Limb (tissue), 2 donors: Measurements from ENCODE around the gene SRP68.

ENCODE experiments used
- DNase-seq, 2 donors: peaks; one replicate each; pipeline ENCODE4 v3.0.0-alpha.2; 2016; ENCODE audit errors: extremely low spot score in 2 of 2

Gene SRP68

DNA sequence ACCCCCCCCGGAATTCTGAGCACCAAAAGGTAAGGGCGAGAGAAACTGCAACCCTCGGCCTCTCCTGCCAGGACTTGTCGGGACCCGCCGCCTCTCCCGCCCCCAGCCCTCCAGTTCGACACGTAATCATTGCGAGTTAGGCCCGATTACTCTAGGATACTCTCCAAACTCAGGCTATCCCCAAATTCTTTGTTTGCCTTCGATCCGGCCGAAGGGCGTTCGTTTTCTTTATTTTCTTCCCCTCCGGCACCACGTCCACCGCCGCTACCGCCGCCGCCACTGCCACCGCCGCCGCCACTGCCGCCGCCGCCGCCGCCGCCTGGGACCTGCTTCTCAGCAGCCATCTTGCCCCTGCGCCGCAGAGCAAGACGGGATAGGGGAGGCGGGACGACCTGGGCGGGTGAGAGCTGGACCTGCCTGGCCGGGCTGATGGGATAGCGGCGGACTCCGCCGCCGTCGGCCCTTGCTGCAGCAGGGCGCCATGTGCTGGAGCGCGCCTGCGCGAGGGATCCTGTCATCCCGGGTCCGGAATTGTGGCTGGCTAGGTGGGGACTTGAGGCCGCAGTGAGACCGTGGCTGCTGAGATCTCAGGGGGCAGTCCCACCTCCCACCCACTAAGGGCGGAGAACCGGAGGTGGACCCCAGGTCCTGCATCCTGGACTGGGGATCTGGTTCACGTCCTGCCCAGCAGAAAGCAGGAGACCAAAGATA, at the start of gene SRP68:
Gene SRP68 (minus strand): TSS at position 370 of the 711 bp plus-strand sequence. CDS start 26 bp downstream, at position 344.
- peak; percentile 94 for DNase-seq

DNA sequence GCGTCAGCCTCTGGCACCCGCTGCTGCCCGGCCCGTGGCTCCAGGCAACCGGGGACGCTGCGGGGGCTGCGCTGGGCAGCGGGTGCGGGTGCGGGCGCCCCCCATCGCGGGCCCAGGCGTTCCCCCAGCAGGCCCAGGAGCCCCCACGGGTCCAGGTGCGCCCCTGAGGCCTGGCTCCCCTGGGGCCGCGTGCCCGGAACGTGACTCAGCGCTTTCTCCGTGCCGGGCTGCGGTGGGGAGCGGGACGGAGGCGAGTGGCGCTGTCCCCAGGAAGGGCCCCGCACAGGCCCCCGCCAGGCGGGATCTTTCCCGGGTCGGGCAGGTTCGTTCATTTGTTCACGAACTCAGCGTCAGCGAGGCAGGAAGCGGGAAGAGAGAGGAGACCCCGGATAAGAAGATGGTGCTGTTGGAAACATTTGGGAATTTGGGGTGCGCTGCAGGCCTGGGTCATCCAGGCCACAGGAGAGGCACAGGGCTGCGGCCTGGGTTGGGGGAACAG, 49.7 kb upstream of the SRP68 start:
- peak in 1 of 2 donors; percentile 65 for DNase-seq

DNA sequence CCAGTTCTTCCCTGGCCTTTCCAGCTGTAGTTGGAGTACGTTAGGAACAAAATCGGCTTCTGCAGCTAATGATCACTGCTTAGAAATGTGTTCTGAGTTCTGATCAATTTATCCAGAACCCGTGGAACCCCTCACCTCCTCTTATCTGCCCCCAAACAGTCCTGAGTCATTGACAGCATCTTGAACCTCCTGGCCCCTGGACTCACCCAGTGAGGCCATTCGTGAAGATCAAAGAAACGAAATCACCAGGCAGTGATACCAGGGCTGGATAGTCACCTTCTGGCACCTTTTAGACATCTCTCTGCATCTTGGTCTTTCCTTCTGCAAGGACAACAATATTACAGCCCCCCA, 48.3 kb upstream of the SRP68 start:
- DNase-seq = no peak

DNA sequence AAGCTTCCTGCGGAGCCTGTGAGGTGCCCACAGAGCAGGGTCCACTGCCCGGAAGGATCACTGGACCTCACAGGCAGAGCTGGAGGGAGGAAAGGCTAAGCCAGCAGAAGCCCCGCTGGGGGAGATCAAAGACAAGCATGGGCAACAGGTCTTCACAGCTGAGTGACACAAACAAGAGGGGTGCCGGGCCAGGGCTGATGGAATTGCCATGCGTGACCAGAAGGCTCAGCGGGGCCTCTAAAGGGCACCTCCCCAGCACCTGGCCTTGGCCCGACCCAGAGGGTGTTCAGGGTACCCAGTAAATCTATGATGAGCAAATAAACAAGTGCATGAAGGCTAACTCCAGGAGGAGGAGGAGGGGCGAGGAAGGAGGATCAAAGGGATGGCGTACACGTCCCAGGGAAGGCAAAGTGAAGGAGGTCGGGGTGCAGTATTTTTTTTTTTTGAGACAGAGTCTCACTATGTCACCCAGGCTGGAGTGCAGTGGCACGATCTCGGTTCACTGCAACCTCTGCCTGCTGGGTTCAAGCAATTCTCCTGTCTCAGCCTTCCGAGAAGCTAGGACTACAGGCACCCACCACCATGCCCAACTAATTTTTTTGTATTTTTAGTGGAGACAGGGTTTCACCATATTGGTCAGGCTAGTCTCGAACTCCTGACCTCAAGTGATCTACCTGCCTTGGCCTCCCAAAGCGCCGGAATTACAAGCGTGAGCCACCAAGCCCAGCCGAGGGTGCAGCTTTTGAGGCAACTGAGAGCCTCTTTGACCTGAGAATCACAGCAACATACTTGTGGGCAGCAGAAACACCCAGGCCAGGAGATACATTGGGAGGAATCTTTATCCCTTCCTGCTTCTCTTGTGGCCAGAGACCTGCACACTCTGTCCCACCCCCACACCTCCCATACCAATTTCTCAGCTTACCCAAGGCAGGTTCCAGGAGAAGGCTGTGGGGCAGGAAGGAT, 47.4 kb upstream of the SRP68 start:
- peak in 1 of 2 donors; percentile 24 for DNase-seq

DNA sequence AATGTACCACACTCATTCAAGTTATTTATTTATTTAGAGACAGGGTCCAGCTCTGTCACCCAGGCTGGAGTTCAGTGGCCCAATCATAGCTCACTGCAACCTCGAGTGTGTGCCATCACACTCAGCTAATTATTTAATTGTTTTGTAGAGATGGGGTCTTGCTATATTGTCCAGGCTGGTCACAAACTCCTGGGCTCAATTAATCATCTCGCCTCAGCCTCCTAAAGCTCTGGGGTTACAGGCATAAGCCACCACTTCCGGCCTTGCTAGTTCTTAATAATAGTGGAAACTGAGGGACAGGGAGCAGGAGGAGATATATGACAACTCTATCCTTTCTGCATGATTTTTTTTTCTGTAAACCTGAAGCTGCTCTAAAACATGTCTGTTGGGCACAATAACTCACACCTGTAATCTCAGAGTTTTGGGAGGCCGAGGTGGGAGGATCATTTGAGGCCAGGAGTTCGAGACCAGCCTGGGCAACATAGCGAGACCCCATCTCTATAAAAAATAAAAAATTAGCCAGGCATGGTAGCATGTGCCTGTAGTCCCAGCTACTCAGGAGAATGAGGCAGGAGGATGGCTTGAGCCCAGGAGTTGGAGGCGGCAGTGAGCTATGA, 42.9 kb upstream of the SRP68 start:
- DNase-seq = no peak

DNA sequence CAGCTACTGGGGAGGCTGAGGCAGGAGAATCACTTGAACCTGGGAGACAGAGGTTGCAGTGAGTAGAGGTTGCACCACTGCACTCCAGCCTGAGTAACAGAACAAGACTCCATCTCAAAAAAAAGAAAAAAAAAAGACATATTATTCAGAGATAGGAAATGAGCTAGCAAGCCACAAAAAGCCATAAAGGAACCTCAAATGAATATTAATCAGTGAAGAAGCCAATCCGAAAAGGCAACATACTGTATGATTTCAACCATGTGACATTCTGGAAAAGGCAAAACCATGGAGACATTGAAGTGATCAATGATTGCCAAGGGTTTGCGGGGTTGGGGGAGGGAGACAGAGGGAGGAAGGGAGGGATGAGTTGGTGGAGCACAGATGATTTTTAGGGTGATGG, 39.6 kb upstream of the SRP68 start:
- DNase-seq = no peak

DNA sequence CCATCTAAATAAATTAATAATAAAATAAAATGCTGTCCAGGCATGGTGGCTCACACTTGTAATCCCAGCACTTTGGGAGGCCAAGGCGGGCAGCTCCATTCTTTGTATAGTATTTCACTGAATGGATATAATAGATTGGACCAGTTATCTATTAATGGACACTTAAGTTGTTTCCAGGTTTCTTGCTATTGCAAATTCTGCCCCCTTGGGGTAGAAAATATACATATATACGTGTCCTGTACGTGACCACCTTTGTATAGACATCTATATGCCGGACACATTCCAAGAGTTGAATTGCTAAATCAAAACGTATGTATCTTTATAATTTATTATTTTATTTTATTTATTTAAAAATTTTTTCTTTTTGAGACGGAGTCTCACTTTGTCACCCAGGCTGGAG, 35.2 kb upstream of the SRP68 start:
- DNase-seq = no peak

DNA sequence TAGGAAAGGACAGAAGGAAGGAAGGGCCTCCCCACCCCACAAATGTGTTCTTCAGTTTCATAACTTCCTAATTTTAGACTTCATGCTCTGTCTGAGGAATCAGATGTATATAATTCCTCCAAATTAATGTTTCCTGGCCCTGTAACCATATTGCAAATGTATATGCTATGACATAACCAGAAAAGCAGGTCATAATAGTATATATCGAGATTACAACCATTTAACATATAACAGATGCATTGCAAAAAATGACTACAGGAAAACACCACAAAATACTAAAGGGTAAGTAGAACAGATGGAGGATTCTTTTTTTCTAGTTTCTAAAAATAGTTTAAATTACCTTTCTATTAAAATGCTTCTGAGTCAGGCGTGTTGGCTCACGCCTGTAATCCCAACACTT, 34.4 kb upstream of the SRP68 start:
- peak in 1 of 2 donors; percentile 56 for DNase-seq

DNA sequence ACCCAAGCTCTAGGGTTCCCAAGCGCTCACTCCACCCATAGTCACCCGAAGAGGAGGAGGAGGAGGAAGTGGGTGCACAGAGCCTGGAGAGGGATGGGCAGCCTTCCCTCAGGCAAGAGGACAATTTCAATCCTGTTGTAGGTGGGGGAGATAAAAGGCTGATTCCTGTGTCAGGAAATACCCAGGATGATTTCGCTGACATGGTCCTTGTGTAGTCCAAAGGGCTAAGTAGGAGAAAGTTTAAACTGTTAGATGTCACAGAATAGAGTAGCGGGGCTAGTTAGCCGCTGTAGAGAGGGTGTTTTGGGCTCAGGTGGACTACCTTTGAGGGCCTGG, 32.5 kb upstream of the SRP68 start:
- DNase-seq = no peak

DNA sequence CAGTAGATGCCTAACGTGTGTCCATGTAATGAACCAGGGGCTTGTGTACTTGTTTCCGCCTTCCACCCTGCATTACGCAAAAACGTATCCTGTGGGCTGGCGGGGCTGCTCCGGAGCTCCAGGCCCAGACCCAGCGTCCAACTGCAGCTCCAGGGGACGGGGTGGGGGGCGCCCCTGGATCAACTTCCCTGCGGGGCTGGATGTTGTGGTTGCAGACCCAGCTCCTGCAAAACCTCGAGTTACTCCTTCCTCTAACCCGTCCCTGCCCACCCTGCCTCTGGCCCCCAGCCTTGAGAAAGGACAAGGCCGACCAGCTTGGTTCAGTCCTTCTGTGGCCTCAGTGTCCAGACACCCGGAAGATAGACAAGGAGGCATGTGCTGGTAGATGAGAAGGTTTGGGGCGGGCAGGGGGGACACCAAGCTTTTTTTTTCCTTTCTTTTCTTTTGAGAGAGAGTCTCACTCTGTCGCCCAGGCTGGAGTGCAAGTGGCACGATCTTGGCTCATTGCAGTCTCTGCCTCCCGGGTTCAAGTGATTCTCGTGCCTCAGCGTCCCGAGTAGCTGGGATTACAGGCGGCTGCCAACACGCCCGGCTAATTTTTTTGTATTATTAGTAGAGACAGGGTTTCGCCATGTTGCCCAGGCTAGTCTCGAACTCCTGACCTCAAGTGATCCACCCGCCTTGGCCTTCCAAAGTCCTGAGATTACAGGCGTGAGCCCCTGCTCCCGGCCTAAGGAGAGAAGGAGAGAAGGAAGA, 32.0 kb upstream of the SRP68 start:
- DNase-seq = no peak

DNA sequence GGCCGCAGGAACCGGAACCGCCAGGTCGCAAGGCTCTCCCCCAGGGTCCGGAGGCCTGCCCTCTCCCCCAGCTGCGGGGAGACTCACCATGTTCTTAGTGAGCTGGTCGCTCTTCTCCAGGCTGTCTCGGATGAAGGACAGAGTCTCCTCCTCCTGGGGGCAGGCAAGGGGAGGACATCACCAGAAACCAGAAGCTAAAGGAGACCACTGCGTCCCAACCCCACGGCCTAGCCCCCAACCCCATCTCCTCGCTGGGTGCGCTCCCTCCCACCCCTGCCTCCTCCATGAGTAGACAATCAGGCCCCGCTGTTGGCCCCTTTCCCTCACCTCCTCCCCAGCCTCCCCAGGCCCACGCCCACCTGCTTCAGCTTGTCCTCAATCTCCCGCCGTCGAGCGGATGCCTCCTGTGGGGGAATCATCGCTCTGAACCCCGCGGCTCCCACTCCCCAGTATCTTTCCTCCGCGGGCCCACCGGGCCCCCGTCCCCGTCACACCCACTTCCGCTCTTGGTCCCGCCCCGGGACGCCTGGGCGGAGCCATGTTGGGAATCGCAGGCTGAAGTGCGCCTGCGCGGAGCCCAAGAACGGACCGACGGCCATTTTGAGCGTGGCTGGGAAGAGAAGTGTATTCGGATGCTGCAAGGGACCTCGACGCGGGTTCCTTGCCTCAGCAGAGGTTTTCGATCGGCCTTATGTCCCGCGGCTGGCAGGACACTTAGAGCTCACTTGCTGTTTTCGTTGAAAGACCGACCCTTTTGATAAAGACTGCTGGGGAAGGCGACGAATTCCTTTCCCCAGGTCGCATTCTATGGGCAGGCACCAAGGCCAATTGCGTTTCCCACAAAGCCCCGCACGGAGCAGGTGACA, 31.2 kb upstream of the SRP68 start, which contains the start of gene EXOC7:
Gene EXOC7 (minus strand): TSS at position 514 of the 866 bp plus-strand sequence. CDS start 95 bp downstream, at position 419.
- DNase-seq = peak; percentile 95 to 97

DNA sequence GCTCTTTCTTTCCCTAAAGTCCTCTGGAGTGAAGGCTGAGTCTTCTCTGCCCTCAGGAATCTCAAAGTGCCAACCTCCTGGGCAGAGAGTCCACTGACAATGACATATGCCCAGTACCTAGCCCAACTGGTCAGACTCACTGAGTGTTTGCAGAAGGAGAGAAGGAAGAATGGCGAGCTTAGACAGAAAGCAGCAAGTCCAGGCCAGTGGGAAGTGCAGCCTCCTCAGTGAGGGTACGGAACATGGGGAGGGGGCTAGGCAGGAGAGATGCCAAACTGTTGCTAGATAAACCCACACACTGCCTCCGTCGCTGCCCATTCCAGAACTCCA, 30.6 kb upstream of the SRP68 start:
- DNase-seq = no peak

DNA sequence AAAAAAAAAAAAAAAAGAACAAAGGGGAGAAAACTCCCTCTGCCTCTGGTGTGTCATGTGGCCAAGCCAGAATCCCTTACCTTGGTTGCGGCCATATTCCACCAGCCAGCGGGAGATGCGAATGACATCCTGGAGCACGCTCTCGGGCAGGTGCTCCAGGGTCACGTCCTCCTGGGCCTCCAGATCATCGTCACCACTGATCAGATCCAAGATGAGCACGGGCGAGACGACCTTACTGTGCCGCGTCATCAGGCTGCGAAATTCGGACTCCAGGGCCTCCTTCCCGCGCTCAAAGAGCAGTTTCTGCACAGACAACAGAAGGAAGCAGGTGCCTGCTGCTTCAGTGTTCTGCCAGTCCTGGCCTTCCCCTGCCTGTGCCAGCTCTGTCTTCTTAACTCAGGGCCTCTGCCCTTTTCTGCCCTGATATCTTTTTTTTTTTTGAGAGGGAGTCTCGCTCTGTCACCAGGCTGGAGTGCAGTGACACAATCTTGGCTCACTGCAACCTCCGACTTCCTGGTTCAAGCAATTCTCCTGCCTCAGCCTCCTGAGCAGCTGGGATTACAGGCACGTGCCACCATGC, 25.5 kb upstream of the SRP68 start:
- DNase-seq = no peak

DNA sequence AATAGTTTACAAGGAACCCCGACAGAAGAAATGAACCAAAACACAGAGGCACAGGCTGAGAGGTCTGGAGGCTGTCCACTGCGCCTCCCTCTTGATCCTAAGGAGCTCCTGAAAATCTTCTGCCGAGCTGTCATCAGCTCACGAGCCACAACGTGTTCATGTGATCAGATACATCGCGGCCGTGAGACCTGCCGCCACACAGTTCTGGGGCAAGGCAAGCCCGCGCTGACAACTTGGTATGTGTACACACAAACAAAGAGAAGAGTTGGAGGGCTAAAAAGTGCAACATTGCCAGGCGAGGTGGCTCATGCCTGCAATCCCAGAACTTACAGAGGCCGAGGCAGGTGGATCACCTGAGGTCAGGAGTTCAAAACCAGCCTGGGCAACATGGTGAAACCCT, 23.6 kb upstream of the SRP68 start:
- DNase-seq = no peak

DNA sequence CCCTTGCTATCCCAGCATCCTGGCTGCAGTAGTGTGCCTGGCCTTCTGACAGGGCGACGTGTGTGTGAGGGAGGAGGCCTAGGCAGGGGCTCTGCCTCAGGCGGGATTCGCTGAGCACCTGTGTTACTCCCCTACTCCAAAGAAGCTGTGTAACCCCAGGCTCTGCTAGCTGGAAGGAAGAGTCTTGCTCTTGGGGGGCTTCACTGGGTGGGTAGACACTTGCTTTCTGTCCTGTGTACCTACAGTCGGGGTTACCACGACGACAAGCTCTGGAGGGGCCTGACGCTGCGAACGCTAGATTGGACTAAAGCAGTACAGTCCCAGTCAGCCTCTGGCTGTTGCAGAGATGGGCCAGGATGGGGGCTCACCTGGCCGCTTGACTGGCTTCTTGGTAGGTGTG, 21.7 kb upstream of the SRP68 start:
- no peak for DNase-seq

DNA sequence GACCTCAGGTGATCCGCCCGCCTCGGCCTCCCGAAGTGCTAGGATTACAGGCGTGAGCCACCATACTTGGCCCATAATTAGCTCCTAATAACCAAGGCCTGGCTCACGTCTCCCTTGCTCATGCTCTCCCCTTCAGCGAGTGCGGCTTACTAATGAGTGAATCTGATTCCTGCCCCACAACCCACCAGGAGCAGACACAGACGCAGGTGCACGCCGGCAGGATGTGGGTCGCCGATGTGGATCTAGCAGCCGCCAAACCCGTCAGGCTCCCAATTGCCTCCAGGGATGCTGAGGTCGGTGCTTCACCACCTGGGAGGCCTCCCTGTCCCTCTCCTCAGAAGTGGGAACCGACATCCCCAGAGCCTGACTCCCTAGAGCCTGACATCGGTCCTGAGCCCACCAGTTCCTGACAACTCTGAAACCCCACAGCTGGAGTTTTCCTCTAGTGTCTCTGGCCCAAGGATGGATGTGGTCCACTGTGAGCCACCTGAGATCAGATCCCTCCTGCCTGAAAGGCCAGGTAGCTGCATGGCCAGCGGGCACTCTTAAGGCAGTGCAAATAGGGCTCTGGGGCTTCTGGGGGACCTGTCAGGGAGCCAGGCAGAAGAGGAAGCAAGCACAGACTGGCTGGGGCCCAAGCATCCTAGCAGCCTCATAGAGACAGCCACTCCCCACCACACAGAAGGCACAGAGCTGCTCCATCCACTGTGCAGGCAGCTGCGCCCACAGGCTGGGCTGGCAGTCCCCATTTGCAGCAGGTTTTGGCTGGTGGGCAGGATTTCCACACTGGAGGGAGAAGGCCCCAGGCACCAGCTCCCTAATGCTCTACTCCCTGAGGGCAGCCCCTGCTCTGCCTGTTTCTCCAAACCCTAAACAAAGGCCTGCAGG, 20.5 kb upstream of the SRP68 start:
- no peak for DNase-seq

DNA sequence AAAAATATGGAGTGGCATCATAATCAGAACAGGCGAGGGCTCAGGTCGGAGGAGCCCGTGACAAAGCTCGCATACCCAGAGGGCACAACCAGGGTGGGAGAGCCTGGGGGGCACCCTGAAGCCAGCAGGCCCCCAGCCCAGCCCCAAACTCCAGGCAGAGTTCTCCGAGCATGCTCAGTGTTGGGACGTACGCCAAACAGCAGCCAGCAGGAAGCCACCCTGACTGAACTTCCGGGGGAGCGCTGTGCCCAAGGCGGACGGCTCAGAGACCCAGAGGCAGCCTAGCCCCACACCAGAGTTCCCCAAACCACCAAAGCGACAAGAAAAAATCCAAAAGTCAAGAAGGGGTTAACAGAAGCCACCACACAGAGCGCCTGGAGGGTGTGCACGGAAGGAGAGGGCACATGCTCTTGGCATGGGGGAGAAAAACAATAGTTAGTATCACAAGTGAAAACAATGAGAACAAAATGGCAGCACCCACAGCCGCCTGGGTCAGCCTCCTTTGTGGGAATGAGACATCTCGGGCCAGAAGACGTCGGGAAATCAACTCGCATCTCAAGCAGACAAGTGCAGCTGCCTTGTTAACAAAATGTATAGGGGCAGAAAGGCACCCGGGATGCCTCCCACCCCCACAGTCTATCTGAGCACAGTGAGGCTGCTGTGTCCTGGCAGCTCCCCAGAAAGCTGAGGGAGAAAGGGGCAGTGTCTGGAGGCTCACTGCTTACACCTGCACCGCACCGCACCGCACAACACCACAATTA, 19.4 kb upstream of the SRP68 start:
- DNase-seq = no peak

DNA sequence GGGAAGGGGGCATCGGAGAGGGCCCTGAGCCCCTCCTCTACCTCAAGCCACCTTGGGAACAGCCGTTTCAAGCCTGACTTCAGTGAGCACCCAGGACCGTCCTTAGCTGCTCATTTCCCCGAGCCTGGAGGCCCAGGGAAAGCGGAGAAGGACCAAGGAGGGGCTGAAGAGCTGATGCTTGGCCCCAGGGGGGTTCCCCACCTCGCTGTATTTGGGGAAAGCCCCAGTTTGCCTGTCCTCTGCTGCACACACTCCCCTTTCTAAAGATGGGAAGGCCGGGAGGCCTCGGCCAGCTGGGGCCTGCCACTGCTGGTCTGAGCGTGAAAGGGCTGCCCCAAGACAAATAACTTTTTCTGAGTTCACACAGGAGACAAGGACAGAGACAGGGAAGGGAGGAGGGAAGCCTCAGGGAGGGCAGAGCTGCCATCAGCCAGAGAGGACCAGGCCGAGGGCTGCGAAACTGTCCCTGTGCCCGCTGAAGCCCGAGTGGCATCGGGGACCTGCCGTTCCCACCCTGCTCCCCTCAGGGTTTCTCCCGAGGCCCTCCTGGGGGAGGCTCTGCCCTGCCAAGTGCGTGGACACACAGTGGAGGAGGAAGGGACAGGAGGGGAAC, 18.3 kb upstream of the SRP68 start:
- no peak for DNase-seq
